HCT116 (cell line): ENCODE measurements around the gene ARHGAP1. TPM values are rescaled to one million over a fixed set of nuclear protein-coding genes. Genes with fewer than 3 reads are reported as not detected.

ENCODE experiments used
- ATAC-seq: fragments of 200-7000 bp; cut with Tn5 transposase; 2 replicates; pipeline ENCODE4 v1.9.1; 2020; ENCODE audit warnings: mild to moderate bottlenecking, moderate library complexity
- BruUV-seq: library from RNA; stranded (reverse); fragments of 400-500 nt; replicated peaks from 2 replicates; lab custom pipeline; 2021; lab: Mats Ljungman, UMichigan
- CTCF ChIA-PET: fragments of 300-600 bp; sonication (Branson Sonifier 250); formaldehyde crosslinking; loops from one replicate; lab custom pipeline; 2021; ENCODE audit warnings: antibody characterized with exemption; lab: Charles Lee
- POLR2A ChIA-PET: fragments of 300-600, 350-600 bp; sonication (Branson Sonifier 250); formaldehyde crosslinking; loops from one replicate; lab custom pipeline; 2021; ENCODE audit warnings: antibody characterized with exemption; lab: Charles Lee
- RAD21 ChIA-PET, 2 experiments: fragments of 300-600 bp; sonication (Branson Sonifier 250); formaldehyde crosslinking; loops; one replicate each; lab custom pipeline; 2023; ENCODE audit warnings: low total read pairs in 2 of 2; ENCODE audit not compliant: uncharacterized antibody in 2 of 2, unreplicated experiment in 2 of 2, low non-redundant PET in 1 of 2; lab: Charles Lee
- DNase-seq: peaks from one replicate; pipeline ENCODE4 v3.0.0-alpha.2; 2010; ENCODE audit warnings: low read depth, low spot score
- H2AFZ ChIP-seq: fragments of 200-600 bp; shearing (Covaris generic), sonication (generic); 2 replicates; pipeline ENCODE4 v1.6.1; 2017; ENCODE audit warnings: low read depth, mixed run types, mixed read lengths, antibody characterized with exemption, low read length; ENCODE audit not compliant: poor library complexity, severe bottlenecking
- H3K27ac ChIP-seq: 2 replicates; pipeline ENCODE4 v1.5.1; 2012; ENCODE audit warnings: low read depth, low read length
- H3K27me3 ChIP-seq: fragments of 200-600 bp; sonication (generic); 2 replicates; pipeline ENCODE4 v1.6.1; 2016; ENCODE audit warnings: mixed run types, low read length, mixed read lengths; ENCODE audit not compliant: insufficient read depth
- H3K36me3 ChIP-seq, 2 experiments: fragments of 200-500 bp in 1 of 2; fragments of 200-600 bp in 1 of 2; sonication (Bioruptor generic) in 1 of 2; sonication (generic) in 1 of 2; 2 replicates each; pipeline versions ENCODE4 v1.5.1 to v1.6.1; 2014 to 2016; ENCODE audit warnings: low read length in 2 of 2, inconsistent platforms in 1 of 2, mixed read lengths in 1 of 2, mixed run types in 1 of 2; ENCODE audit not compliant: insufficient read depth in 2 of 2, control insufficient read depth in 1 of 2
- H3K4me1 ChIP-seq, 2 experiments: fragments of 200-600 bp in 1 of 2; sonication (generic) in 1 of 2; 2 replicates each; pipeline versions ENCODE4 v1.5.1 to v1.6.1; 2012 to 2017; ENCODE audit warnings: low read length in 2 of 2, inconsistent platforms in 1 of 2, mild to moderate bottlenecking in 1 of 2, mixed read lengths in 1 of 2, mixed run types in 1 of 2, moderate library complexity in 1 of 2; ENCODE audit not compliant: insufficient read depth in 2 of 2, control insufficient read depth in 1 of 2
- H3K4me2 ChIP-seq: fragments of 200-600 bp; sonication (generic); 2 replicates; pipeline ENCODE4 v1.6.1; 2017; ENCODE audit warnings: mixed run types, low read length, mixed read lengths
- H3K4me3 ChIP-seq, 2 experiments: fragments of 200-600 bp in 1 of 2; sonication (generic) in 1 of 2; replicated peaks in 1 of 2; 2 replicates each; pipeline ENCODE4 v1.5.1; 2011 to 2016; ENCODE audit warnings: low read length in 2 of 2, control low read depth in 1 of 2, low read depth in 1 of 2, mild to moderate bottlenecking in 1 of 2, mixed read lengths in 1 of 2, mixed run types in 1 of 2
- H3K79me2 ChIP-seq: fragments of 200-600 bp; sonication (generic); 2 replicates; pipeline ENCODE4 v1.6.1; 2017; ENCODE audit warnings: mild to moderate bottlenecking, mixed run types, low read length, moderate library complexity, mixed read lengths; ENCODE audit not compliant: insufficient read depth
- H3K9ac ChIP-seq: fragments of 200-600 bp; sonication (generic); 2 replicates; pipeline ENCODE4 v1.6.1; 2016; ENCODE audit warnings: low read length, mixed read lengths
- H3K9me2 ChIP-seq: fragments of 200-600 bp; sonication (generic), shearing (Covaris generic); 2 replicates; pipeline ENCODE4 v1.6.1; 2017; ENCODE audit warnings: mixed run types, mild to moderate bottlenecking, moderate library complexity; ENCODE audit not compliant: insufficient read depth
- H3K9me3 ChIP-seq, 2 experiments: fragments of 200-500 bp in 1 of 2; fragments of 200-600 bp in 1 of 2; sonication (Bioruptor generic) in 1 of 2; sonication (generic) in 1 of 2; 2 replicates each; pipeline ENCODE4 v1.6.1; 2014 to 2017; ENCODE audit warnings: low read length in 2 of 2, mixed read lengths in 2 of 2, inconsistent platforms in 1 of 2, low read depth in 1 of 2, mild to moderate bottlenecking in 1 of 2, mixed run types in 1 of 2, moderate library complexity in 1 of 2; ENCODE audit not compliant: control insufficient read depth in 1 of 2, insufficient read depth in 1 of 2
- H4K20me1 ChIP-seq: fragments of 200-600 bp; sonication (generic), shearing (Covaris generic); 2 replicates; pipeline ENCODE4 v1.6.1; 2017; ENCODE audit warnings: mixed run types, mild to moderate bottlenecking, moderate library complexity; ENCODE audit not compliant: insufficient read depth
- ATF3 ChIP-seq: IDR thresholded peaks from 2 replicates; pipeline ENCODE4 v1.6.1; 2012
- CBX3 ChIP-seq: IDR thresholded peaks from 2 replicates; pipeline ENCODE4 v1.6.1; 2012; ENCODE audit warnings: low read depth
- EGR1 ChIP-seq: IDR thresholded peaks from 2 replicates; pipeline ENCODE4 v1.6.1; 2012; ENCODE audit warnings: low read depth
- ELF1 ChIP-seq: IDR thresholded peaks from 2 replicates; pipeline ENCODE4 v1.6.1; 2012; ENCODE audit warnings: low read depth, borderline replicate concordance
- EZH2phosphoT487 ChIP-seq: fragments of 200-600 bp; IDR thresholded peaks from 2 replicates; pipeline ENCODE4 v1.6.1; 2018; ENCODE audit warnings: antibody characterized with exemption, borderline replicate concordance
- JUND ChIP-seq: IDR thresholded peaks from 2 replicates; pipeline ENCODE4 v1.6.1; 2012
- POLR2A ChIP-seq: IDR thresholded peaks from 2 replicates; pipeline ENCODE4 v1.7.0; 2011; ENCODE audit warnings: borderline replicate concordance; ENCODE audit not compliant: insufficient read depth, insufficient read length; ENCODE audit errors: extremely low read depth
- REST ChIP-seq: IDR thresholded peaks from 2 replicates; pipeline ENCODE4 v1.6.1; 2012; ENCODE audit warnings: low read depth
- ZNF274 ChIP-seq: fragments of 200-500 bp; sonication (Bioruptor generic); IDR thresholded peaks from 2 replicates; pipeline ENCODE4 v1.6.1; 2014; ENCODE audit warnings: mild to moderate bottlenecking, low read depth, low read length, inconsistent platforms
- intact Hi-C: fragments of 100-400 bp; cut with micrococcal nuclease; formaldehyde crosslinking; loops from 2 replicates; pipeline ENCODE4 v1.10.0; 2022
- total RNA-seq: library from RNA; stranded (reverse); gene quantifications from one replicate; pipeline ENCODE4 v1.2.1, GENCODE V29; 2021; ENCODE audit not compliant: unreplicated experiment
- TF ChIP-seq, protein P1 (sequence below), 3 experiments: fragments of 200-600 bp in 1 of 3; sonication (generic) in 1 of 3; IDR thresholded peaks in 2 of 3; conservative IDR thresholded peaks in 1 of 3; 2 replicates each; pipeline ENCODE4 v1.5.1; 2012 to 2017; ENCODE audit warnings: low read depth in 2 of 3, low read length in 2 of 3, antibody characterized with exemption in 1 of 3, borderline replicate concordance in 1 of 3, control low read depth in 1 of 3, mild to moderate bottlenecking in 1 of 3, mixed read lengths in 1 of 3, mixed run types in 1 of 3, moderate library complexity in 1 of 3; ENCODE audit not compliant: insufficient read depth in 1 of 3
- TF ChIP-seq, protein P2 (sequence below): IDR thresholded peaks from 2 replicates; pipeline ENCODE4 v1.6.1; 2012

The ARHGAP1 gene
- total RNA-seq, 1 experiment from 2014 or later: 36.9 TPM

DNA sequence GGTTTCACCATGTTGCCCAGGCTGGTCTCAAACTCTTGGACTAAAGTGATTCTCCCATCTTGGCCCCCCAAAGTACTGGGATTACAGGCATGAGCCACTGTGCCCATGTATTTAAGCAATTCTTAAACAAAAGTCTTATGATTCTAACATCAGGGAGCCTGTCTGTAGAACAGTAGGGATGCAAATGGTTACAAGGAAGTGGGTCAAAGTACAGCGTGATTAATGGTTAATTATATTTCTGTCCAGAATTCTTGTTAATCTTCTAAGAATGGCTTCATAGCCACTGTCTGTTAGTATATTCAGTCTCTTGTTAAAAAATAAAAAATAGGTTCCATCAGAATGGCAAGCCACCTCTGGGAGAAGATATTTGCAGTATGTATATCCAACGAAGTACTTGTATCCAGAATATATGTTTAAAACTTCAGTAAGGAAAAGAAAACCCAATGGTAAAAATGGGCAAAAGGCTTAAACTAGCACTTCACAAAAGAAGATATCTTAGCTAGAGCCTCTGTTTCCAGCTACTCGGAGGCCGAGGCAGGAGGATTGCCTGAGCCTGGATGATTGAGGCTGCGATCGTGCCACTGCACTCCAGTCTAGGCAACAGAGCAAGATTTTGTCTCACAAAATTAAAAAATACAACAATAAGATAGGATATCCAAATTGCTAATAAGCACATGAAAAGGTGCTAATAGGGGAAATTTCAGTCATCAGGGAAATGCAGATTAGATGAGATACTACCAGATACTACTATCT lies 60.2 kb downstream of the ARHGAP1 start:
- no peak overlapping the region for H3K4me3 ChIP-seq
- H3K27me3 ChIP-seq: no peaks in the 10 kb centered on the region
- H3K27ac ChIP-seq: no peak overlapping the region
- no peaks in the 10 kb centered on the region; a peak in 1 of 4 replicates for H3K4me1 ChIP-seq
- no peak overlapping the region for H3K9ac ChIP-seq
- CTCF ChIA-PET: no interaction called here
- no peak for ATAC-seq
- H3K9me2 ChIP-seq: no peaks in the 10 kb centered on the region
- no peaks in the 10 kb centered on the region for H3K79me2 ChIP-seq
- no peaks in the 10 kb centered on the region for H3K36me3 ChIP-seq
- no peak overlapping the region for H3K4me2 ChIP-seq
- H4K20me1 ChIP-seq: no peaks in the 10 kb centered on the region
- intact Hi-C loops: no loop called here
- no peak overlapping the region for H2AFZ ChIP-seq
- no peak for DNase-seq
- H3K9me3 ChIP-seq: no peaks in the 10 kb centered on the region
- POLR2A ChIA-PET: no interaction called here
- TF ChIP-seq EGR1: no peak
- TF ChIP-seq ATF3: no peak
- TF ChIP-seq ELF1: no peak
- TF ChIP-seq EZH2phosphoT487: no peak
- TF ChIP-seq JUND: no peak
- no peak for TF ChIP-seq POLR2A
- TF ChIP-seq, protein P1, sequence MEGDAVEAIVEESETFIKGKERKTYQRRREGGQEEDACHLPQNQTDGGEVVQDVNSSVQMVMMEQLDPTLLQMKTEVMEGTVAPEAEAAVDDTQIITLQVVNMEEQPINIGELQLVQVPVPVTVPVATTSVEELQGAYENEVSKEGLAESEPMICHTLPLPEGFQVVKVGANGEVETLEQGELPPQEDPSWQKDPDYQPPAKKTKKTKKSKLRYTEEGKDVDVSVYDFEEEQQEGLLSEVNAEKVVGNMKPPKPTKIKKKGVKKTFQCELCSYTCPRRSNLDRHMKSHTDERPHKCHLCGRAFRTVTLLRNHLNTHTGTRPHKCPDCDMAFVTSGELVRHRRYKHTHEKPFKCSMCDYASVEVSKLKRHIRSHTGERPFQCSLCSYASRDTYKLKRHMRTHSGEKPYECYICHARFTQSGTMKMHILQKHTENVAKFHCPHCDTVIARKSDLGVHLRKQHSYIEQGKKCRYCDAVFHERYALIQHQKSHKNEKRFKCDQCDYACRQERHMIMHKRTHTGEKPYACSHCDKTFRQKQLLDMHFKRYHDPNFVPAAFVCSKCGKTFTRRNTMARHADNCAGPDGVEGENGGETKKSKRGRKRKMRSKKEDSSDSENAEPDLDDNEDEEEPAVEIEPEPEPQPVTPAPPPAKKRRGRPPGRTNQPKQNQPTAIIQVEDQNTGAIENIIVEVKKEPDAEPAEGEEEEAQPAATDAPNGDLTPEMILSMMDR (IDR thresholded peaks at IDR 0.05 in 2 of 3, conservative IDR thresholded peaks at IDR 0.05 in 1 of 3; ENCODE audit: borderline replicate concordance in 1 of 3, insufficient read depth in 1 of 3, low read depth in 2 of 3, low read length in 2 of 3): no peak
- TF ChIP-seq, protein P2, sequence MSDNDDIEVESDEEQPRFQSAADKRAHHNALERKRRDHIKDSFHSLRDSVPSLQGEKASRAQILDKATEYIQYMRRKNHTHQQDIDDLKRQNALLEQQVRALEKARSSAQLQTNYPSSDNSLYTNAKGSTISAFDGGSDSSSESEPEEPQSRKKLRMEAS: no peak
- no peak for TF ChIP-seq CBX3
- TF ChIP-seq ZNF274: no peak
- no peak for TF ChIP-seq REST
- BruUV-seq: no TSS peak
- RAD21 ChIA-PET: no interaction called here
